ENCODE data around the gene HOXB2.

DNA sequence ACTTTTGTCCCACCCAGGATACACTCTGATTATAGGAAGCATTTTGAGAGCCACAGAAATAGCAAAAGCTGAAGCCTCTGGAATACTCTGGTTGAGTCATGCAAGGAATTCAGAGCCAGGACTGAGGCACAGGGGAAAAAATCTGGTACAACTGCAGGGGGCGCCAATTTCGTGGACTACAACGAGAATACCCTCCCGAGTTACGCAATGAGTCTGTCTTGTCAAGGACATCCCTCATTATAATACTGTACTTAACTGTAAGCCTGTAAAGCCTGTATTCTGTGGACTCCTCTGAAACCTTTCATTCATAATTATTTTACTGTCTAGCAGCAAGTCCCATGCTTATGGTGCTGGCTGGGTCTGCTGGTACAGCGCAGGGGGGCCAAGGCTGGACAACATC is 21.9 kb downstream of the HOXB2 start:
- no peak for TF ChIP-seq EZH2phosphoT487 (IDR thresholded peaks at IDR 0.05; ENCODE audit: borderline replicate concordance, low read depth, low read length)
- TF ChIP-seq, protein P1, sequence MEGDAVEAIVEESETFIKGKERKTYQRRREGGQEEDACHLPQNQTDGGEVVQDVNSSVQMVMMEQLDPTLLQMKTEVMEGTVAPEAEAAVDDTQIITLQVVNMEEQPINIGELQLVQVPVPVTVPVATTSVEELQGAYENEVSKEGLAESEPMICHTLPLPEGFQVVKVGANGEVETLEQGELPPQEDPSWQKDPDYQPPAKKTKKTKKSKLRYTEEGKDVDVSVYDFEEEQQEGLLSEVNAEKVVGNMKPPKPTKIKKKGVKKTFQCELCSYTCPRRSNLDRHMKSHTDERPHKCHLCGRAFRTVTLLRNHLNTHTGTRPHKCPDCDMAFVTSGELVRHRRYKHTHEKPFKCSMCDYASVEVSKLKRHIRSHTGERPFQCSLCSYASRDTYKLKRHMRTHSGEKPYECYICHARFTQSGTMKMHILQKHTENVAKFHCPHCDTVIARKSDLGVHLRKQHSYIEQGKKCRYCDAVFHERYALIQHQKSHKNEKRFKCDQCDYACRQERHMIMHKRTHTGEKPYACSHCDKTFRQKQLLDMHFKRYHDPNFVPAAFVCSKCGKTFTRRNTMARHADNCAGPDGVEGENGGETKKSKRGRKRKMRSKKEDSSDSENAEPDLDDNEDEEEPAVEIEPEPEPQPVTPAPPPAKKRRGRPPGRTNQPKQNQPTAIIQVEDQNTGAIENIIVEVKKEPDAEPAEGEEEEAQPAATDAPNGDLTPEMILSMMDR (conservative IDR thresholded peaks at IDR 0.05; ENCODE audit: low read length), result peak; percentile 53; the same call in 1 of the 2 replicates
